Ascending aorta (tissue), 2 donors: ENCODE measurements around the gene FAAP100. TPM values are rescaled to one million over a fixed set of nuclear protein-coding genes. Genes with fewer than 3 reads are reported as not detected.
A peak's percentile ranks its signal among the peaks of the same experiment; 100 is the strongest.

ENCODE experiments used
- DNase-seq, 2 donors: peaks; one replicate each; pipeline ENCODE4 v3.0.0-alpha.2; 2019; ENCODE audit warnings: low spot score in 2 of 2
- H3K27ac ChIP-seq, 2 donors: fragments of 200-600 bp; sonication (generic); one replicate each; pipeline ENCODE4 v1.5.1; 2016 to 2017; ENCODE audit warnings: mild to moderate bottlenecking in 1 of 2
- H3K27me3 ChIP-seq: fragments of 200-600 bp; sonication (generic); one replicate; pipeline ENCODE4 v1.5.1; 2017
- H3K36me3 ChIP-seq, 2 donors: fragments of 200-600 bp; sonication (generic); one replicate each; pipeline ENCODE4 v1.5.1; 2016
- H3K4me1 ChIP-seq, 2 donors: fragments of 200-600 bp; sonication (generic); one replicate each; pipeline ENCODE4 v1.5.1; 2016 to 2017; ENCODE audit warnings: mild to moderate bottlenecking in 1 of 2
- H3K4me3 ChIP-seq, 2 donors: fragments of 200-600 bp; sonication (generic); one replicate each; pipeline ENCODE4 v1.5.1; 2016 to 2017; ENCODE audit warnings: mild to moderate bottlenecking in 1 of 2
- H3K9me3 ChIP-seq, 2 donors: fragments of 200-600 bp; sonication (generic); one replicate each; pipeline ENCODE4 v1.5.1; 2016
- intact Hi-C: fragments of 100-400 bp; cut with DNase I; formaldehyde crosslinking; loops from one replicate; pipeline ENCODE4 v1.15.1; 2023
- total RNA-seq: library from RNA; depleted of rRNA; stranded (reverse); fragments of >200 nt; gene quantifications from one replicate; pipeline ENCODE4 v1.1.0, GENCODE V29; 2016
- TF ChIP-seq, protein P1 (sequence below), 3 experiments: fragments of 200-600 bp in 2 of 3; fragments of 450-650 bp in 1 of 3; sonication (generic) in 2 of 3; IDR thresholded peaks; one replicate each; pipeline ENCODE4 v1.5.1; 2016 to 2019; ENCODE audit warnings: antibody characterized with exemption in 3 of 3, mild to moderate bottlenecking in 1 of 3, moderate library complexity in 1 of 3

The FAAP100 gene
- total RNA-seq, 1 donor from 2014 or later, result 75.6 TPM

DNA sequence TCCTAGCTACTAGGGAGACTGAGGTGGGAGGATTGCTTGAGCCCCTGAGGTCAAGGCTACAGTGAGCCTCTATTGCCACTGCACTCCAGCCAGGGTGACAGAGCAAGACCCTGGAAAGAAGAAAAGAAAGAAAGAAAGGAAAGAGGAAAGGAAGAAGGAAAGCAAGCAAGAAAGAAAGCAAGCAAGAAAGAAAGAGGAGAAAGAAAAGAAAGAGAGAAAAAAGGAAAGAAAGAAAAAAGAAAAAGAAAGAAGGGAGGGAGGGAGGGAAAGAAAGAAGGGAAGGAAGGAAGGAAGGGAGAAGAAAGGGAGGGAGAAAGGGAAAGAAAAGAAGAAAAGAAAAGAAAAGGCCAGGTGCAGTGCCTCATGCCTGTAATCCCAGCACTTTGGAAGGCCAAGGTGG lies 48.5 kb downstream of the FAAP100 start:
- no peaks in the 10 kb centered on the region for H3K9me3 ChIP-seq
- no peak for DNase-seq
- intact Hi-C loops, result no loop called here

DNA sequence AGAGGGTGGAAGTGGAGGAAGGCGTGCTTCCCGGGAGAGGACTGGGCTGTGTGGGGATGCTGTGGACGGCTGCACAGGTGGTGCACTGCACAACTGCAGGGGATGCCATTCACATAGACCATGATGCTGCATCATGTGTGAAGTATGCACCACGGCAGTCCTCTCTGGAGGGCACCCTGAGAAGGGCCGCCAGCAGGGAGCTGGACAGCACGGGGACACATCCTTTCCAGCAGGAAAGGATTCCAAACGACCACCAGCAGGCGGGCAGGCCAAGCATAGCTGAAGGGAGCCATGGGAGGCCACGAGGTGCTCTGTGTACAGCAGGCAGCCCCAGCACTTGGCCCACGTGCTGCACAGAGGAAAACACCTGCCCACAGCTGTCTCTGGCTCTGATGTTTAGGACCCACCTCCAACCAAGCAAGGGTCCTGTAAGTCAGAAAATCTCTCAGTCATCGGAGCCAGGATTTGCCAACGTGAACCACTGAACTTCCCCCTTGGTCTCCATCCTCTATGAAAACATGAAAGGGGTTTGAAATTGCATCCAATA lies 49.6 kb downstream of the FAAP100 start:
- Histone ChIP-seq H3K4me3 (no peak overlapping the region), H3K27ac (no peak overlapping the region), H3K4me1 (peaks cover 0 to 3% of the 10 kb centered on the region in 2 donors), H3K9me3 (no peaks in the 10 kb centered on the region), H3K27me3 (no peaks in the 10 kb centered on the region), H3K36me3 (no peaks in the 10 kb centered on the region)
- intact Hi-C loops, result no loop called here
- DNase-seq, result no peak
- TF ChIP-seq, protein P1, sequence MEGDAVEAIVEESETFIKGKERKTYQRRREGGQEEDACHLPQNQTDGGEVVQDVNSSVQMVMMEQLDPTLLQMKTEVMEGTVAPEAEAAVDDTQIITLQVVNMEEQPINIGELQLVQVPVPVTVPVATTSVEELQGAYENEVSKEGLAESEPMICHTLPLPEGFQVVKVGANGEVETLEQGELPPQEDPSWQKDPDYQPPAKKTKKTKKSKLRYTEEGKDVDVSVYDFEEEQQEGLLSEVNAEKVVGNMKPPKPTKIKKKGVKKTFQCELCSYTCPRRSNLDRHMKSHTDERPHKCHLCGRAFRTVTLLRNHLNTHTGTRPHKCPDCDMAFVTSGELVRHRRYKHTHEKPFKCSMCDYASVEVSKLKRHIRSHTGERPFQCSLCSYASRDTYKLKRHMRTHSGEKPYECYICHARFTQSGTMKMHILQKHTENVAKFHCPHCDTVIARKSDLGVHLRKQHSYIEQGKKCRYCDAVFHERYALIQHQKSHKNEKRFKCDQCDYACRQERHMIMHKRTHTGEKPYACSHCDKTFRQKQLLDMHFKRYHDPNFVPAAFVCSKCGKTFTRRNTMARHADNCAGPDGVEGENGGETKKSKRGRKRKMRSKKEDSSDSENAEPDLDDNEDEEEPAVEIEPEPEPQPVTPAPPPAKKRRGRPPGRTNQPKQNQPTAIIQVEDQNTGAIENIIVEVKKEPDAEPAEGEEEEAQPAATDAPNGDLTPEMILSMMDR (IDR thresholded peaks at IDR 0.05), result no peak

More for the DNA sequence above, 48.5 kb downstream of the FAAP100 start:
- Histone ChIP-seq H3K27ac (no peak overlapping the region), H3K36me3 (peaks cover 7 to 8% of the 10 kb centered on the region in 2 donors), H3K4me1 (peaks cover 0 to 3% of the 10 kb centered on the region in 2 donors), H3K4me3 (no peak overlapping the region), H3K27me3 (no peaks in the 10 kb centered on the region)
- TF ChIP-seq, protein P1 (IDR thresholded peaks at IDR 0.05), result no peak

DNA sequence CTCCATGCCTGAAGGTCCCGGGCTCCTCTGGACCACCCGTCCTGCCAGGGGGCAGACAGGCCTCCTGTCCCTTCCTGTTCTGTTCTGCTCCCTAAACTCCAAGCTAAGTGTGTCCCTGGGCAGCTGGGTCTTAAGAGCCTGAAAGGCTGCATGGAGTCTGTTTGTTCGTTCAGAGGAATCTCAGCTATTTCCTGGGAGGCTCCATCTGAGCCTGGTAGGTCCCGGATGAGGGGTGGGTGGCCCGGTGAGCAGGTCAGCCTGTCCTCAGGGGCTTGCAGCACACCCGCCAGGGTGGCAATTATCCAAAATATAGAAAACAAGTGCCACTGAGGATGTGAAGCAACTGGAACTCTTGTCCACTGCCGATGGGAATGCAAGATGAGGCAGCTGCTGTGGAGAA lies 52.1 kb downstream of the FAAP100 start:
- H3K27me3 ChIP-seq, result no peaks in the 10 kb centered on the region
- intact Hi-C loops, result no loop called here
- H3K27ac ChIP-seq, result peak overlapping the region in 1 of 2 donors; percentile 22
- no peak overlapping the region for H3K4me3 ChIP-seq
- H3K36me3 ChIP-seq, result no peaks in the 10 kb centered on the region
- DNase-seq, result no peak
- H3K4me1 ChIP-seq, result peaks cover 0 to 3% of the 10 kb centered on the region in 2 donors
- H3K9me3 ChIP-seq, result no peaks in the 10 kb centered on the region
- TF ChIP-seq, protein P1 (IDR thresholded peaks at IDR 0.05), result no peak

DNA sequence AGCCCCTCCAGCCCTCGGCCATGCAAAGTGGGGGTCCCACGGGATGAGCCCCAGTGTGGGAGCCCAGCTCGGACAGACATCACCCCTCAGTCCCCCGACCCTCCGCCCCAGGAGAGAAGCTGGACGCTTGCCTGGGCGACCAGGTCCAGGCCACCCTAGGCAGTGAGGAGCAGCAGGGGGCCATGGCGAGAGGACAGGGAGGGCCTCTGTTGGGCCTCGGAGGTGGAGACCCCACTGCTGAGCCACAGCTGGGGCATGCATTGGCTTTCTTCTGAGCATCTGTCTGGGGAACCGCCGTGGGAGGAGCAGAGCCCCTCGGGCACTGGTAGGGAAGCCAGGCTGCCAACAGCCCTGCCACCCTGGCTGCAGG lies 52.6 kb downstream of the FAAP100 start:
- Histone ChIP-seq H3K4me3 (no peak overlapping the region), H3K27ac (peak overlapping the region in 1 of 2 donors; percentile 22), H3K36me3 (no peaks in the 10 kb centered on the region), H3K4me1 (peaks cover 0 to 3% of the 10 kb centered on the region in 2 donors), H3K27me3 (no peaks in the 10 kb centered on the region), H3K9me3 (no peaks in the 10 kb centered on the region)
- TF ChIP-seq, protein P1 (IDR thresholded peaks at IDR 0.05), result no peak
- no peak for DNase-seq
- intact Hi-C loops, result no loop called here

DNA sequence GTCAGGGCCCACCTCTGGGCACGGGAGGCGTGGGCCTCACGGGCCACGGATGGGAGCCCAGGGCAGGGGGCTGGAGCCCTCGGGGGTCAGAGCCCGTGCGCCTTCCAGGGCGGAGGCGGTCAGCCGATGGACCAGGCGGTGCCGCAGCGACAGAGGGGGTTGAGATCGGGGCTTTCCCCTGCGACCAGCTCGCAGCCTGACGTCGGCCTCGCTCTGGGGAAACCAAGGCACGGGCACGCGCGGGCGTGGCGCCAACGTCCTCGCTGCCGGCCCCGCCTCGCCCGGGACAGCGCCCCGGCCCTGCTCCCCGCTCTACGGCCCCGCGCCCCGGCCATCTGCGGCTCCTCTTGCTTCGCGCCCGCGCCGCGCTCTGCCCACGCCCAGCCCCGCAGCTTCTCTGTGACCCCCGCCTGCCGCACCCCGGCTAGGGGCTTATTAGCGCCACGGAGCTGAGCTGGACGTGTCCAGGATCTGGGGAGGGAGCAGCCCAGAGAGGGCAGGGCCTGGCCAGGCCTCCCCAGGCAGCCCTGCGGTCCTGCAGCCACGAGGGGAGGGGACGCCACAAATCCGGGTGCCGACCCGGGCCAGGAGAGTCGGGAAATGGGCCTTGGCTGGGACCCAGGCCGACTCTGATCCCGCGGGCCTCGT lies 53.1 kb downstream of the FAAP100 start:
- DNase-seq, result no peak
- Histone ChIP-seq H3K4me1 (peaks cover 0 to 3% of the 10 kb centered on the region in 2 donors), H3K9me3 (no peaks in the 10 kb centered on the region), H3K27me3 (no peaks in the 10 kb centered on the region), H3K36me3 (no peaks in the 10 kb centered on the region), H3K4me3 (no peak overlapping the region), H3K27ac (no peak overlapping the region)
- intact Hi-C loops, result no loop called here
- TF ChIP-seq, protein P1 (IDR thresholded peaks at IDR 0.05), result no peak
